LNCaP clone FGC (cell line): ENCODE data around the gene UTP4.
A peak's percentile ranks its signal among the peaks of the same experiment; 100 is the strongest.
"Not testable (repeated sequence)": the region's sequence is repeated elsewhere in the genome, so short reads cannot be mapped to it uniquely, and the experiment has no call there.

Source experiments
- DNase-seq: peaks from one replicate; pipeline ENCODE4 v3.0.0-alpha.2; 2011; ENCODE audit warnings: low read depth
- H3K4me3 ChIP-seq: 2 replicates; pipeline ENCODE4 v1.5.1; 2011; ENCODE audit warnings: mild to moderate bottlenecking, low read depth, low read length, control low read depth
- CTCF ChIP-seq: IDR thresholded peaks from 2 replicates; pipeline ENCODE4 v1.5.1; 2012; ENCODE audit warnings: mild to moderate bottlenecking; ENCODE audit not compliant: control insufficient read depth, insufficient read depth; ENCODE audit errors: extremely low read depth

UTP4 gene

GRCh38 chr16:69131167-69131838, 1.1 kb upstream of the UTP4 start:
- peak overlapping the region; percentile 69 for H3K4me3 ChIP-seq
- no peak for TF ChIP-seq CTCF
- no peak for DNase-seq

DNA sequence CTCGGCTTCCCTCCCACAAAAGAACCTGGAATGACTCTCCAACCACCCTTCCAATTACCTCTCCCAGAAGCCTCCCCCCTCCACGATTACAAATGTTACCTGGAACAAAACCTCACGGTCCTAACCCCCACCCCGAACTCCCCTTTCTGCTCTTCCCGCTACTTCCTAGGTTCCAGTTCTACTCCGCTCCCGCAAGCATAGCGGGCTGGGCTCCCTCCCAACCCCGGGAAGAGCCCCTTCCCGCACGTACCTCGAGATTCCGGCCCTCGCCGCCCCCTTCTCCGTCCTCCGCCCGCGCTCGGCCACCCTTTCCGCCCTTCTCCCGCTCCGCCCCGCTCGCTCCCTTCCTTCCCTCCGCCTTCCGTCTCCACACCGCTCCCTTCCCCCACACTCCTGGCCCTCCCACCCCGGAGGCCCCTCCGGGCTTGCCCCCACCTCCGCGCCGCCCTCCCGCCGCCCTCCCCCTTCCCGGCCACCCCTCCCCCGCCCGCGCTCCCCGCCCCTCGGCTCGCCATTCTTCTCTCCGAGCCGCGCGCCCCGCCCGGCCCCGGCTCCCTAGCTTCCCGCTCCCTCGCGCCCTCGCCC, 518 bp upstream of the UTP4 start:
- peak overlapping the region; percentile 69 for H3K4me3 ChIP-seq
- DNase-seq = no peak
- no peak for TF ChIP-seq CTCF

DNA sequence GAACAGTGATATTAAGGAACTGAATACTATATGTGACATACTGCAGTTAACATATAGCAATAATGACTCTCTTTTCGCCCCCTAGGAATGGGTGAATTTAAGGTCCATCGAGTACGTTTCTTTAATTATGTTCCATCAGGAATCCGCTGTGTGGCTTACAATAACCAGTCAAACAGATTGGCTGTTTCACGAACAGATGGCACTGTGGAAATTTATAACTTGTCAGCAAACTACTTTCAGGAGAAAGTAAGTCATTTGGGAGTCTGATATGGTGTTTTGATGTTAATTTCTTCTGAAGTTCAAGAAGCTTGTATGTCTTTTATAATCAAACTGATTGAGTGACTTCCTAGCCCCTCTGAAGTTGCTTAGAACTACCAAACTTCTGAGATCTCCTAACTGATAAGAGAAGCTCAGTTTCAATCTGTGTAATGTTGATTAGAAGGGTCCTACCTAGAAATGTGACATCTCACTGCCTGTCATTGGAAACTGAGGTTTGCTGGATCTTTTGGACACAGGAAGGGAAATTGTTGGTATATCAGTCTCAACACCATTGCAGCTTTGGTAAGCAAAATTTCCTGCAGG, 1.0 kb downstream of the UTP4 start:
- TF ChIP-seq CTCF = no peak
- no peak for DNase-seq
- peak overlapping the region; percentile 69 for H3K4me3 ChIP-seq

DNA sequence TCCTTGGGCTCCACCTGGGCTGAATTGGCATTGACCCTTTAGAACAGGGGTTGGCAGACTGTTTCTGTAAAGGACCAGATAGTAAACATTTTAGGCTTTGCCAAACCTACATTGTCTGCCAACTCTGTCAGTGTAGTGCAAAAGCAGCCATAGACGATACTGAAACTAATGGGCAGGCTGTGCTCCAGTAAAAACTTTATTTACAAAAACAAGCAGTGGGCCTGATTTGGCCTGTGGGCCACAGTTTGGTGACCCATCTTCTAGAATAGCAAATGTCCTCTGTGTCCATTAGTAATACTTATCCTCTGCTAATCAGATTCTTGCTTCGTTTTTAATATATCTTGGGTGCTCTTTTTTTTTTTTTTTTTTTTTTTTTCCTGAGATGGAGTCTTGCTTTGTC, 6.2 kb downstream of the UTP4 start:
- no peak for DNase-seq
- TF ChIP-seq CTCF = no peak
- no peak overlapping the region for H3K4me3 ChIP-seq

- not testable (repeated sequence) for DNase-seq, H3K4me3 ChIP-seq
Measured at GRCh38 chr16:69139464-69139863, 7.0 kb downstream of the UTP4 start.

DNA sequence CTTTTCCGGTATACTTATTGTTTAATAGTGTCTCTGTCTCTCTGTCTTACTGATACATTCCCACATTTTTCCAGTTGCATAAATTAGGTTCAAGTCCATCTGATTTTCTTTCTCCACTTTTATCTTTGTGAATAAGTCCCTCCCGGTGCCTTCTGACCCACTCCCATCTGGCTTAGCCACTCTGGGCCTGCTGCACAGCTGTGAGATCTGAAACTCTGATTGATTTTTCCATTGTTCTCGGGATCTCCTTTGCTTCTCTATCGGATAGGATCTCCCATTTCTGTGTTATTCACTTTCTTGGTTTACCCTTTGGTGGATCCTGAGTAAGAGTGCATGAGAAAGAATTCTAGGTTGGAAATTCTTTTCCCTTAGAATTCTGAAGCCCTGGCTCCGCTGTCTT, 8.6 kb downstream of the UTP4 start:
- no peak overlapping the region for H3K4me3 ChIP-seq
- DNase-seq = no peak
- TF ChIP-seq CTCF = no peak

- DNase-seq = no peak
- H3K4me3 ChIP-seq = no peak overlapping the region
- no peak for TF ChIP-seq CTCF
Measured at GRCh38 chr16:69141936-69142335, 9.5 kb downstream of the UTP4 start.
